K562 (cell line): ENCODE data around the gene GGA3. TPM values are rescaled to one million over a fixed set of nuclear protein-coding genes. Genes with fewer than 3 reads are reported as not detected.

ENCODE experiments used
- BCOR ChIP-seq: fragments of 450-650 bp; IDR thresholded peaks from 2 replicates; pipeline ENCODE4 v1.6.1; 2016
- C11orf30 ChIP-seq: fragments of 450-650 bp; IDR thresholded peaks from 2 replicates; pipeline ENCODE4 v1.6.1; 2016; ENCODE audit warnings: low read depth, mild to moderate bottlenecking
- CREB1 ChIP-seq, 2 experiments: sonication (generic) in 1 of 2; formaldehyde crosslinking in 1 of 2; IDR thresholded peaks; 2 replicates each; pipeline versions ENCODE4 v1.6.1 to v1.8.0; 2012 to 2022; ENCODE audit warnings: inconsistent platforms in 1 of 2, mild to moderate bottlenecking in 1 of 2, missing genetic modification reagents in 1 of 2, moderate library complexity in 1 of 2
- CTBP1 ChIP-seq: fragments of 450-650 bp; IDR thresholded peaks from 2 replicates; pipeline ENCODE4 v1.6.1; 2016; ENCODE audit warnings: borderline replicate concordance
- CXXC5 ChIP-seq: fragments of 250-450 bp; sonication (Bioruptor Pico); IDR thresholded peaks from 2 replicates; pipeline ENCODE4 v1.8.0; 2022; ENCODE audit warnings: inconsistent platforms, mild to moderate bottlenecking, moderate library complexity
- GATAD2B ChIP-seq: fragments of 450-650 bp; IDR thresholded peaks from 2 replicates; pipeline ENCODE4 v1.6.1; 2017; ENCODE audit warnings: mild to moderate bottlenecking, borderline replicate concordance
- HCFC1 ChIP-seq: IDR thresholded peaks from 2 replicates; pipeline ENCODE4 v1.6.1; 2012; ENCODE audit warnings: low read depth, low read length, improper control_type of control experiment
- MCM2 ChIP-seq: fragments of 450-650 bp; IDR thresholded peaks from 2 replicates; pipeline ENCODE4 v1.6.1; 2017; ENCODE audit warnings: low read depth, mild to moderate bottlenecking
- MCM5 ChIP-seq: fragments of 450-650 bp; IDR thresholded peaks from 2 replicates; pipeline ENCODE4 v1.6.1; 2016; ENCODE audit warnings: low read depth
- MTA3 ChIP-seq: fragments of 450-650 bp; formaldehyde crosslinking; IDR thresholded peaks from 2 replicates; pipeline ENCODE4 v1.6.1; 2017; ENCODE audit warnings: mild to moderate bottlenecking, borderline replicate concordance
- PCBP1 ChIP-seq: fragments of 200-400 bp; formaldehyde crosslinking; IDR thresholded peaks from 2 replicates; pipeline ENCODE4 v1.6.1; 2018; ENCODE audit warnings: mild to moderate bottlenecking, low read depth, low read length; ENCODE audit not compliant: poor library complexity, severe bottlenecking
- SMAD4 ChIP-seq: fragments of 250-450 bp; sonication (Bioruptor Pico); conservative IDR thresholded peaks from 2 replicates; pipeline ENCODE4 v1.8.0; 2021; ENCODE audit warnings: inconsistent platforms, mild to moderate bottlenecking, moderate library complexity
- TAF7 ChIP-seq: fragments of 450-650 bp; IDR thresholded peaks from 2 replicates; pipeline ENCODE4 v1.6.1; 2016; ENCODE audit warnings: missing genetic modification characterization, missing compliant biosample characterization
- TCF3 ChIP-seq: sonication (generic); formaldehyde crosslinking; IDR thresholded peaks from 2 replicates; pipeline ENCODE4 v1.4.0; 2020; ENCODE audit warnings: mild to moderate bottlenecking, missing genetic modification reagents
- UBTF ChIP-seq, 2 experiments: IDR thresholded peaks; 2 replicates each; pipeline ENCODE4 v1.6.1; 2012; ENCODE audit warnings: improper control_type of control experiment in 2 of 2, low read depth in 2 of 2, low read length in 2 of 2, borderline replicate concordance in 1 of 2
- ZBED1 ChIP-seq: IDR thresholded peaks from 2 replicates; pipeline ENCODE4 v1.6.1; 2014
- ZC3H8 ChIP-seq: fragments of 450-650 bp; IDR thresholded peaks from 2 replicates; pipeline ENCODE4 v1.6.1; 2017
- ZFX ChIP-seq: sonication (generic); formaldehyde crosslinking; IDR thresholded peaks from 2 replicates; pipeline ENCODE4 v1.8.0; 2022; ENCODE audit warnings: mild to moderate bottlenecking, missing genetic modification reagents, moderate library complexity
- ZNF140 ChIP-seq: fragments of 250-450 bp; sonication (Bioruptor Pico); IDR thresholded peaks from 2 replicates; pipeline ENCODE4 v1.8.0; 2021; ENCODE audit warnings: moderate library complexity, mild to moderate bottlenecking, inconsistent platforms
- ZNF280B ChIP-seq: fragments of 250-450 bp; sonication (Bioruptor Pico); IDR thresholded peaks from 2 replicates; pipeline ENCODE4 v1.5.1; 2021; ENCODE audit warnings: mild to moderate bottlenecking
- ZNF511 ChIP-seq: sonication (generic); formaldehyde crosslinking; IDR thresholded peaks from 2 replicates; pipeline ENCODE4 v1.8.0; 2022; ENCODE audit warnings: mild to moderate bottlenecking, missing genetic modification reagents
- ZNF740 ChIP-seq, 3 experiments: fragments of 200-800 bp in 1 of 3; sonication (Bioruptor generic) in 1 of 3; sonication (generic) in 1 of 3; formaldehyde crosslinking in 1 of 3; IDR thresholded peaks; 2 replicates each; pipeline versions ENCODE4 v1.6.1 to v1.8.0; 2016 to 2022; ENCODE audit warnings: mild to moderate bottlenecking in 2 of 3, missing compliant biosample characterization in 2 of 3, missing genetic modification characterization in 2 of 3, missing genetic modification reagents in 1 of 3
- polyA plus RNA-seq, 8 experiments: library from polyadenylated mRNA; depleted of rRNA in 4 of 8; stranded (reverse) in 5 of 8; unstranded in 3 of 8; fragments of >200 nt; fragmentation: Nextera tagmentation in 2 of 8; fragmentation: Illumina TruSeq in 1 of 8; extraction: Ambion mirVana in 2 of 8; extraction: Trizol in 1 of 8; gene quantifications; 2 replicates each; pipeline versions ENCODE4 v1.2.1 to v1.2.3, GENCODE V29; 2011 to 2014; ENCODE audit warnings: inconsistent platforms in 1 of 8, missing spikeins in 1 of 8
- total RNA-seq, 7 experiments: library from RNA; depleted of rRNA in 6 of 7; stranded (reverse); fragments of >200 nt in 6 of 7; fragmentation: Illumina TruSeq in 2 of 7; extraction: Trizol in 2 of 7; gene quantifications; 2 replicates each; pipeline versions ENCODE4 v1.2.1 to v1.2.3, GENCODE V29; 2011 to 2021; ENCODE audit warnings: low replicate concordance in 1 of 7

Gene GGA3
- total and polyA plus RNA-seq, 9 of the 15 experiments (the other 6 are each of a cell fraction or from before 2014, with no cell fraction given) = 5.7 to 64.9 (median 25.4) TPM

GRCh38 chr17:75270218-75270965, 9.0 kb upstream of the GGA3 start (continued):
- TF ChIP-seq MTA3 (peak; percentile 47; the same call in 1 of the 2 replicates), BCOR (0 out of 2 replicates have a peak, but pooled peaks have one; percentile 18), SMAD4 (CRISPR knock-in tag) (peak; percentile 16; the same call in 1 of the 2 replicates), PCBP1 (no peak), C11orf30 (0 out of 2 replicates have a peak, but pooled peaks have one; percentile 10), MCM2 (no peak), CXXC5 (CRISPR knock-in tag) (no peak; the same call in 1 of the 2 replicates), UBTF (IDR thresholded peaks at IDR 0.05; ENCODE audit: borderline replicate concordance in 1 of 2, low read depth in 2 of 2, low read length in 2 of 2) (peak; percentile 58 to 62; a peak in 2 of 4 replicates), CTBP1 (peak; percentile 23; the same call in 1 of the 2 replicates), ZNF511 (CRISPR knock-in tag) (no peak), ZC3H8 (no peak), ZFX (CRISPR knock-in tag) (peak; percentile 66), MCM5 (no peak), ZNF740 (CRISPR knock-in tag; IDR thresholded peaks at IDR 0.05) (no peak; the same call in 1 of the 2 replicates), ZNF740 (tag; IDR thresholded peaks at IDR 0.05) (no peak), ZBED1 (no peak), CREB1 (IDR thresholded peaks at IDR 0.05) (no peak; the same call in 1 of the 2 replicates), CREB1 (CRISPR knock-in tag; IDR thresholded peaks at IDR 0.05) (peak; percentile 27; the same call in 1 of the 2 replicates), HCFC1 (no peak), TAF7 (tag) (no peak), TCF3 (no peak), ZNF280B (CRISPR knock-in tag) (no peak), ZNF140 (CRISPR knock-in tag) (no peak), GATAD2B (no peak)
